GM19467 (cell line): ENCODE results near the gene ADAM15.

ENCODE experiments used
- ATAC-seq: cut with Tn5 transposase; IDR thresholded peaks from one replicate; pipeline ENCODE4 v1.9.1; 2021; ENCODE audit warnings: mild to moderate bottlenecking, moderate library complexity; ENCODE audit not compliant: unreplicated experiment

ADAM15 gene

DNA sequence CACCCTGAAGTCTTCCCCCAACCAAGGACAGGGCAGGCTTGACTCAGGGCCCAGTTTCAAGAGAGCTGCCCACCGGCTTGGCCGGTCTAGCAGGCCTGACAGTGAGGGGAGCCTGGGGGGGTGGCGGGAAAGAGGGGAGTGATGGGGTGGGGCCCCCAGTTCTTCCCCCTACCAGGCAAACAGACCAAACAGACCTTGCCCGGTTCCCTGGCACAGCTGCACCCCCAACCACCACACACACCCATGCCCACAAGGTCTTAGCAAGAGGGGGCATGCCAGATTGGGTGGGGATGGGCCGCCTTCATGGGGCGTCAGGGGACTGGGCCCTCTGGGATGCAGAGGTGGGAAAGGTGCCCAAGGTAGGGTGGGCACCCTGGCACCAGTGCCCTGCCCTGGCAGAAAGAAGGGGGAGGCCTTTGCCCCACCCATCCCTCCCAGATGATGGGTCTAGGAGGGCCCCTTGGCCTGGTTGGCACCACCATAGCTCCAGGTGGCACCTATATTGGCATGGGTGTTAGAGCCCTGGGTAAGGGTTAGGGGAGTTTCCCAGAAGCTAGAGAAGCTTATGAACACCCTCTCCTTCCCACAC is 39.6 kb upstream of the ADAM15 start:
- ATAC-seq: no peak

DNA sequence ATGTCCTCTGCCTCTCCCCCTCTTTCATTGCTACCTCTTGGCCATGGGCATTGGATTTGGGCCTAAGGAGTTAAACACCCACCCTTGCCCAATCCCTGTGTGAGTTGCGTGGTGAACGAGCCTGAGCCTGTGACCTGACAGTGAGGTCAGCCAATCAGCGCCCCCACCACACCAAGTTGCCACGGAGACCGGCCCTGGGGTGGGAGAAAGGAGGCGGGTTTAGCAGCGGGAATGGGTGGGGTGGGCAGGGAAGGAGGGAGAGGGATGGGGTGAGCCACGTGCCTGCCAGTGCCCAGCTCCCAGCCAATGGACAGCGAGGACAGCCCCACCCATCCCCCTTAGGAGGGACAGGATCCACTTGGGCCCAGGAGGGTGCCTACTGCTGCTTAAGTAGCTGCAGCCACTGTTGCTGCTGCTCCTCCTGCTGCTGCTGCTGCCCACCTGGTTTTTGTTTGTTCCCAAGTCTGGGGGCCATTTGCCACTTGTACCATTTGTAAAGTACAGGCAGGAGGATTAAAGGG is 39.0 kb upstream of the ADAM15 start:
- ATAC-seq: no peak

- ATAC-seq: no peak
Measured at GRCh38 chr1:155012776-155013602, 38.1 kb upstream of the ADAM15 start.

GRCh38 chr1:155013632-155014031 is 37.5 kb upstream of the ADAM15 start:
- no peak for ATAC-seq

DNA sequence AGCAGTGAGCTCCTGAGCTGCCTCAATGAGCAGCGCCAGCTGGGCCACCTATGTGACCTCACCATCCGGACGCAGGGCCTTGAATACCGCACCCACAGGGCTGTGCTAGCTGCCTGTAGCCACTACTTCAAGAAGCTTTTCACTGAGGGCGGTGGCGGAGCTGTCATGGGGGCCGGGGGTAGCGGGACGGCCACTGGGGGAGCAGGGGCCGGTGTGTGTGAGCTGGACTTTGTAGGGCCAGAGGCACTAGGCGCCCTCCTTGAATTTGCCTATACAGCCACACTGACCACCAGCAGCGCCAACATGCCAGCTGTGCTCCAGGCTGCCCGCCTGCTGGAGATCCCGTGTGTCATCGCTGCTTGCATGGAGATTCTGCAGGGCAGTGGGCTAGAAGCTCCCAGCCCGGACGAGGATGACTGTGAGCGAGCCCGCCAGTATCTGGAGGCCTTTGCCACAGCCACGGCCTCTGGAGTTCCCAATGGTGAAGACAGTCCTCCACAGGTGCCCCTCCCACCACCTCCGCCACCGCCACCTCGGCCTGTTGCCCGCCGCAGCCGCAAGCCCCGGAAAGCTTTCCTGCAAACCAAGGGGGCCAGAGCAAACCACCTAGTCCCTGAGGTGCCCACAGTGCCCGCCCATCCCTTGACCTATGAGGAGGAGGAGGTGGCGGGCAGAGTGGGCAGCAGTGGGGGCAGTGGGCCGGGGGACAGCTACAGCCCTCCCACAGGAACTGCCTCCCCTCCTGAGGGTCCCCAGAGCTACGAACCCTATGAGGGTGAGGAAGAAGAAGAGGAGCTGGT is 36.2 kb upstream of the ADAM15 start:
- no peak for ATAC-seq

- ATAC-seq: no peak
Measured at GRCh38 chr1:155015527-155016230, 35.4 kb upstream of the ADAM15 start.

DNA sequence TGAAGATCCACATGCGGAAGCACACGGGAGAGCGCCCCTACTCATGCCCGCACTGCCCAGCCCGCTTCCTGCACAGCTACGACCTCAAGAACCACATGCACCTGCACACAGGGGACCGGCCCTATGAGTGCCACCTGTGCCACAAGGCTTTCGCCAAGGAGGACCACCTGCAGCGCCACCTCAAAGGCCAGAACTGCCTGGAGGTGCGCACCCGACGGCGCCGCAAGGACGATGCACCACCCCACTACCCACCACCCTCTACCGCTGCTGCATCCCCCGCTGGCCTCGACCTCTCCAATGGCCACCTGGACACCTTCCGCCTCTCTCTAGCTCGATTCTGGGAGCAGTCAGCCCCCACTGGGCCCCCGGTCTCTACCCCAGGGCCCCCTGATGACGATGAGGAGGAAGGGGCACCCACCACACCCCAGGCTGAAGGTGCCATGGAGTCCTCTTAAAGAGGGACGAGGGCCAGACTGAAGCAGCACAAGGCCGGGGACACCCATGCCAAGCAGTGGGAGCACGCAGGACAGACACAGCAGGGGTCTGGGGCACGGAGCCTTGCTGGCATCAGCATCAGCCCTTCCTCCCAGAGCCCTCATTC is 34.8 kb upstream of the ADAM15 start:
- ATAC-seq: no peak

DNA sequence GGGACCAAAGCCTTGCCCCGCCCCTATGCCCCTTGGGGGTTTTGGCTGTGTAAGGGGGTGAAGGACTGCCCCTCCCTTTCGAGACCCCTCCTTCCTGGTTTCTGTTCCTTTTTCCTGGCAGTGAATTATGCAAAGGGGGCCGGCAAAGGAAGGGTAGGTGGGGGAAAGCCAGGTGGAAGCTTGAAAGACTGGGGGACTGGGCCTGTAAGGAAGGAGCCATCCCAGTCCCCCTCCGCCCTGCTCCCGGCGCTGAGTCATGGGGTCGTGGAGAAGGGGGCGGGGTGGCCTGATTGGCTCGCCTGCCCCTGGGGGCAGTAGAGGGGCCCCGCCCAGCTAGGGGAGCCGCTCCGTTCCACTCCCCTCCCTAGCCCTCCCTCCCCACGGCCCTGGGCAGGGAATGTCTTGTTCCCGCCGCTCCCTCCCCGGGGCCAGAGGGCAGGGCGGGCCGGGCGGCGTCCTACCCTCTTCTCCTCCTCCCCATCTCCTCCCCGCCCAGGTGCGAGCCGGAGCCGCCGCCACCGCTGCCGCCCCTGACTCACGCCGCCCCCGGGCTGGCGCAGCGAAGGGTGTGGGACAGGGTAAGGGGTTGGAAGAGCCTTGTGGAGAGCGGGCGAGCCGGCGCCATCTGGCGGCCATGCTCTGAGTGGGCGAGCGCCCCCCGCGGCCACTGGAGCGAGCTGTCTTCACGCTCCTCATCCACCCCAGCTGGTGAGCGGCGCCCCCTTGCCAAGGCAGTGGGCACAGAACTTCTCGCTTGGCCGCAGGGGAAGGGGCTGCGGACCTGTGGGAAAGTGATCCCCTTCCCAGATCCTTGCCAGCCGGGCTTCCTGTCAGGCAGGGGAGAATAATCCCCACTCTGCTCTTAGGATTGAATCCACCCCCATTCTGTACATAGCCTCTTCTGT is 33.8 kb upstream of the ADAM15 start:
- ATAC-seq: peak; percentile 65

- ATAC-seq: no peak
Measured at GRCh38 chr1:155017946-155018316, 33.2 kb upstream of the ADAM15 start.

GRCh38 chr1:155018617-155019348 is 32.3 kb upstream of the ADAM15 start:
- no peak for ATAC-seq

GRCh38 chr1:155019377-155020245 is 31.5 kb upstream of the ADAM15 start:
- ATAC-seq: no peak

DNA sequence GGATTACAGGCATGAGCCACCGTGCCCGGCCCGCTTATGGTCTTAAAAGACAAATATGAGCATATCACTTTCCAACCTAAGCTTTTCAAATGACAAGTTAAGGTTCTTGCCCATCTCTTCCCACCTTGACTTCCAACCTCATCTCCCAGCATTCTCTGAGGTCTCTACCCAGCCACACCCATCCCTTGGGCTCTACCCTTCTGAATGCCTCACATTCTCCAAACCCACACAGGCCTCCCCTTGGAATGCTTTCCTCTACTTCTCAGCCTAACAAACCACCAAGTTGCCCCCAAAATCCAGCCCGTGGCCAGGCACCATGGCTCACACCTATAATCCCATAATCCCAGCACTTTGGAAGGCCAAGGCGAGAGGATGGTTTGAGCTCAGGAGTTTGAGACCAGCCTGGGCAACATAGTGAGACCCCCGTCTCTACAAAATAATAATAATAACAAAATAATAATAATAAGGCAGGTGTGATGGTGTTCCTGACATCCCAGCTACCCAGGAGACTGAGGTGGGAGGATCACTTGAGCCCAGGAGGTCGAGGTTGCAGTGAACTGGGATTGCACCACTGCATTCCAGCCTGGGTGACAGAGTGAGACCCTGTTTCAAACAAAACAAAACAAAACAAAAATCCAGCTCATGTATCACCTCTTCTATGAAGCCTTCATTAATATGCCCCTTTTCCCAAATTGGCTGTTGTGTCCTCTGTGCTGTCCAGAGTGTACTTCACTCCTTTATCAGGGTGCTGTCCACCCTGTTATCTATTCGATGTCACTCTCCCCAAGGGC is 28.8 kb upstream of the ADAM15 start:
- no peak for ATAC-seq

DNA sequence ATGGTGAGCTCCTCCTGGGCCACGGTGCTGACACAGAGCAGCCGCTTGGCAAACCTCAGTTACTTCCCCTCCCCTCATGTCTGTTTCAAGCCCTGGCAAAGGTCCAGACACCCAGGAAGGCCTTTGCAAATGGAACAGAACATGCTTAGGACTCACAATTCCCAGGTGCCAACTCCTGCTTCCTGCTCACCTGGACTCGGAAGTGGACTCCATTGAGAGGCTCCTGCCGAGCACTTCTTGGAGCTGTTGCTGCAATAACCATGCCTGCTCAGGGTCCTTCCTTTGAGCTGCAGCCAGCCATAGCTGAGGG is 28.2 kb upstream of the ADAM15 start:
- ATAC-seq: no peak

GRCh38 chr1:155023627-155024026 is 27.5 kb upstream of the ADAM15 start:
- ATAC-seq: no peak

- no peak for ATAC-seq
Measured at GRCh38 chr1:155024315-155024714, 26.8 kb upstream of the ADAM15 start.

GRCh38 chr1:155026154-155026553 is 25.0 kb upstream of the ADAM15 start:
- ATAC-seq: no peak

- no peak for ATAC-seq
Measured at GRCh38 chr1:155026588-155026987, 24.5 kb upstream of the ADAM15 start.
